Left lung (tissue), 14 donors: Measurements from ENCODE around the gene ADGRB2. TPM values are rescaled to one million over a fixed set of nuclear protein-coding genes. Genes with fewer than 3 reads are reported as not detected.

Source experiments
- ATAC-seq: fragments of 200-7000 bp; cut with Tn5 transposase; one replicate; pipeline ENCODE4 v1.9.1; 2020; ENCODE audit warnings: moderate library complexity
- DNase-seq, 4 donors: peaks; one replicate each; pipeline ENCODE4 v3.0.0-alpha.2; 2013 to 2020
- H3K27ac ChIP-seq, 2 donors: fragments of 200-600 bp; sonication (generic) in 1 of 2; one replicate each; pipeline versions ENCODE4 v1.5.0 to v1.8.0; 2020 to 2021
- H3K27me3 ChIP-seq, 2 donors: fragments of 200-600 bp; sonication (generic) in 1 of 2; one replicate each; pipeline versions ENCODE4 v1.5.0 to v1.8.0; 2020 to 2021
- H3K36me3 ChIP-seq, 2 donors: fragments of 200-600 bp; sonication (generic) in 1 of 2; one replicate each; pipeline versions ENCODE4 v1.5.0 to v1.8.0; 2020 to 2021
- H3K4me1 ChIP-seq, 2 donors: fragments of 200-600 bp; one replicate each; pipeline ENCODE4 v1.8.0; 2021
- H3K4me3 ChIP-seq, 2 donors: fragments of 200-600 bp; sonication (generic) in 1 of 2; one replicate each; pipeline versions ENCODE4 v1.5.0 to v1.8.0; 2020 to 2021; ENCODE audit warnings: mild to moderate bottlenecking in 1 of 2
- H3K9me3 ChIP-seq, 2 donors: fragments of 200-600 bp; sonication (generic) in 1 of 2; one replicate each; pipeline versions ENCODE4 v1.5.0 to v1.8.0; 2020 to 2021
- intact Hi-C, 2 donors: fragments of 100-400 bp; cut with DNase I; formaldehyde crosslinking; loops; one replicate each; pipeline versions ENCODE4 v1.11.2 to v1.14.2; 2022
- long read RNA-seq, 12 donors: library from polyadenylated mRNA in 2 of 12; unstranded in 2 of 12; transcript quantifications; one replicate each; pipeline ENCODE4 v2.0.0 and lab custom pipeline, GENCODE V29; 2019 to 2026
- polyA plus RNA-seq, 6 donors: library from polyadenylated mRNA; unstranded; fragments of 120-200 nt; gene quantifications; one replicate each; pipeline ENCODE4 v1.2.1, GENCODE V29; 2013; ENCODE audit not compliant: insufficient read length in 6 of 6
- total RNA-seq, 2 donors: library from RNA; stranded (reverse); fragmentation: NEBNext Ultra II Directional; extraction: Animal tissue kit (Norgen Biotek cat#: 25700); gene quantifications; one replicate each; pipeline ENCODE4 v1.2.1, GENCODE V29; 2021
- TF ChIP-seq, protein P1 (sequence below), 2 donors: fragments of 200-600 bp; sonication (generic) in 1 of 2; IDR thresholded peaks; one replicate each; pipeline versions ENCODE4 v1.5.0 to v1.8.0; 2021; ENCODE audit warnings: antibody characterized with exemption in 2 of 2
- donor health status: DM: no; HTN: yes; CAD: no.
- donor health status: DM: no; HTN: no; CAD: no.

The ADGRB2 gene, protein sequence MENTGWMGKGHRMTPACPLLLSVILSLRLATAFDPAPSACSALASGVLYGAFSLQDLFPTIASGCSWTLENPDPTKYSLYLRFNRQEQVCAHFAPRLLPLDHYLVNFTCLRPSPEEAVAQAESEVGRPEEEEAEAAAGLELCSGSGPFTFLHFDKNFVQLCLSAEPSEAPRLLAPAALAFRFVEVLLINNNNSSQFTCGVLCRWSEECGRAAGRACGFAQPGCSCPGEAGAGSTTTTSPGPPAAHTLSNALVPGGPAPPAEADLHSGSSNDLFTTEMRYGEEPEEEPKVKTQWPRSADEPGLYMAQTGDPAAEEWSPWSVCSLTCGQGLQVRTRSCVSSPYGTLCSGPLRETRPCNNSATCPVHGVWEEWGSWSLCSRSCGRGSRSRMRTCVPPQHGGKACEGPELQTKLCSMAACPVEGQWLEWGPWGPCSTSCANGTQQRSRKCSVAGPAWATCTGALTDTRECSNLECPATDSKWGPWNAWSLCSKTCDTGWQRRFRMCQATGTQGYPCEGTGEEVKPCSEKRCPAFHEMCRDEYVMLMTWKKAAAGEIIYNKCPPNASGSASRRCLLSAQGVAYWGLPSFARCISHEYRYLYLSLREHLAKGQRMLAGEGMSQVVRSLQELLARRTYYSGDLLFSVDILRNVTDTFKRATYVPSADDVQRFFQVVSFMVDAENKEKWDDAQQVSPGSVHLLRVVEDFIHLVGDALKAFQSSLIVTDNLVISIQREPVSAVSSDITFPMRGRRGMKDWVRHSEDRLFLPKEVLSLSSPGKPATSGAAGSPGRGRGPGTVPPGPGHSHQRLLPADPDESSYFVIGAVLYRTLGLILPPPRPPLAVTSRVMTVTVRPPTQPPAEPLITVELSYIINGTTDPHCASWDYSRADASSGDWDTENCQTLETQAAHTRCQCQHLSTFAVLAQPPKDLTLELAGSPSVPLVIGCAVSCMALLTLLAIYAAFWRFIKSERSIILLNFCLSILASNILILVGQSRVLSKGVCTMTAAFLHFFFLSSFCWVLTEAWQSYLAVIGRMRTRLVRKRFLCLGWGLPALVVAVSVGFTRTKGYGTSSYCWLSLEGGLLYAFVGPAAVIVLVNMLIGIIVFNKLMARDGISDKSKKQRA (N-terminal part only)
- total RNA-seq: 1 to 10 TPM; 1.8 to 6.4 TPM
- polyA plus RNA-seq: 10 to 100 TPM; 14.0 to 27.1 (median 19.0) TPM
- long read RNA-seq, donor 1, partial matches to known transcripts: 0 of 1 reads
- long read RNA-seq, donor 1, other reads (novel, unspliced or antisense): 0 of 1 reads
- long read RNA-seq, donor 2: 0 reads
- long read RNA-seq, donor 3: 0 reads
- long read RNA-seq, donor 4, partial matches to known transcripts: 3 of 3 reads
- long read RNA-seq, donor 4, other reads (novel, unspliced or antisense): 0 of 3 reads
- long read RNA-seq, donor 5: 0 reads
- long read RNA-seq, donor 6: 0 reads
- long read RNA-seq, donor 7: 0 reads
- long read RNA-seq, donor 8: 0 reads
- long read RNA-seq, donor 9: 0 reads
- long read RNA-seq, donor 10: 0 reads
- long read RNA-seq, donor 11, partial matches to known transcripts: 26 of 27 reads
- long read RNA-seq, donor 11, other reads (novel, unspliced or antisense): 0 of 27 reads
- long read RNA-seq, donor 12: 0 reads

DNA sequence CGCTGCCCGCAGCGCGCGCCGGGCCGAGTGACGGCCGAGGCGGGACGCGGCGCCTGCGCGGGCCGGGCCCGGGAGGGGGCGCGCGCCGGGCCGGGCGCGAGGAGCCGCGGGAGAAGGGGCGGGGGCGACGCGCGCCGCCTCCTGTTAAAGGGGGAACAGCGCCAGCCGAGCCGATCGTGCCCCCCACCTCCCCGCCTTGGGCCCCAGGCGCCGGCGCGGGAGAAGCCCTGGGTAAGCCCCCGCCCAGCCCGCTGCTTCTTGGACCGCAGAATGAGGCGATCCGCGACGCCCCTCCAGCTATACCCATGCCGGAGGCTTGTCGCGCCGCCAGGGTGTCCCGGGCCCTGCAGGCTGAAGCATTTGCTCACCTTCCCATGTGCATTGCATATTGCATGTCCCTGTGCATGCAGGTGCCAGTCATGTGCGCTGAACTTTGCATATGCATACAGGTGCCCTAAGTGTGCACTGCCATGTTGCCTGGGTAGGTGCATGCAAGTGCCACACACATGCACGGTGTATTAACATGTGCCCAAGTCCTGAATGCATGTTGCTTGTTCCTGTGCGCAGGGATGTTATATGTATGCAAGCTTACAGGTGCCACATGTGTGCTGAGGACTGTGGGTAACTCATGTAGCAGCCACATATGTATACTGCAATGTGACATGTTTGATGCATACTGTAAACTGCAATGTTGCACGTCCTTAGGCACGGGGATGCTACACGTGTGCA lies at the start of gene ADGRB2:
ADGRB2 (minus strand) TSS at position 29 of the 729 bp plus-strand sequence. CDS start 7,119 bp downstream, outside the sequence.
- peaks cover 7 to 38% of the 10 kb centered on the region in 2 donors for H3K4me1 ChIP-seq
- no peak within 1 kb of the TSS for H3K27ac ChIP-seq
- H3K9me3 ChIP-seq: no peaks in the 10 kb centered on the region
- H3K4me3 ChIP-seq: peak within 1 kb of the TSS; percentile 22 to 31
- H3K27me3 ChIP-seq: peaks cover 32 to 95% of the 10 kb centered on the region in 2 donors
- TF ChIP-seq, protein P1, sequence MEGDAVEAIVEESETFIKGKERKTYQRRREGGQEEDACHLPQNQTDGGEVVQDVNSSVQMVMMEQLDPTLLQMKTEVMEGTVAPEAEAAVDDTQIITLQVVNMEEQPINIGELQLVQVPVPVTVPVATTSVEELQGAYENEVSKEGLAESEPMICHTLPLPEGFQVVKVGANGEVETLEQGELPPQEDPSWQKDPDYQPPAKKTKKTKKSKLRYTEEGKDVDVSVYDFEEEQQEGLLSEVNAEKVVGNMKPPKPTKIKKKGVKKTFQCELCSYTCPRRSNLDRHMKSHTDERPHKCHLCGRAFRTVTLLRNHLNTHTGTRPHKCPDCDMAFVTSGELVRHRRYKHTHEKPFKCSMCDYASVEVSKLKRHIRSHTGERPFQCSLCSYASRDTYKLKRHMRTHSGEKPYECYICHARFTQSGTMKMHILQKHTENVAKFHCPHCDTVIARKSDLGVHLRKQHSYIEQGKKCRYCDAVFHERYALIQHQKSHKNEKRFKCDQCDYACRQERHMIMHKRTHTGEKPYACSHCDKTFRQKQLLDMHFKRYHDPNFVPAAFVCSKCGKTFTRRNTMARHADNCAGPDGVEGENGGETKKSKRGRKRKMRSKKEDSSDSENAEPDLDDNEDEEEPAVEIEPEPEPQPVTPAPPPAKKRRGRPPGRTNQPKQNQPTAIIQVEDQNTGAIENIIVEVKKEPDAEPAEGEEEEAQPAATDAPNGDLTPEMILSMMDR (IDR thresholded peaks at IDR 0.05): no peak
- DNase-seq: peak in 1 of 4 donors; percentile 72
- ATAC-seq: peak; percentile 9
- H3K36me3 ChIP-seq: no peaks in the 10 kb centered on the region
- intact Hi-C loops: no loop called here

DNA sequence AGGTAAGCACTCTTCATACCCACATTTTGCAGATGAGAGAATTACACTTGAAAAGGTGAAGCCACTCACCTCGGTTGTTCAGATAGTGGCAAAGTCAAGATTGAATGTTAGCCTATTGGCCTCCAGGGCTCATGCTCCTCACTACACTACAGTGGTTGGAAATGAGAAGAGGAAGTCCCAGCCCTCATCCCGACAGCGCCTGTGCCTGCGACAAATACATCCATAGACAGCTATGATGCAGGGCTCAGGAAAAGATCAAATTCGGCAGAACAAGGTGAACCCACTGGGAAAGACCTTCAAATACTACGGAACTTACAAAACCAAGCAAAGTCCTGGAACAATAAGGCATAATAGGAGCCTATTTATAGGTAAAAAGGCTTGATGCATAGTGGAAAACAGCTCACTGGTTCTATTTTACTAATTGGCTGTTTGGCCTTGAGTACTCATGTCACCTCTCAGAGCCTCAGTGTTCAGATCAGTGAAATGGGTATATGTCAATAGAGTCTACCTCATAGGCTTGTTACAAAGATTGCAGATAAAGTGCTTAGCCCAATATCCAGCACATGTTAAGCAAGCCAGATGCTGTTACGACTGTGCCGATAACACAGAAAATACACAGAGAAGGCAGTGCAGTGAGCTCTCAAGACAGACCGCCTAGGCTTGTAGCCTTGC lies 48.2 kb upstream of the ADGRB2 start:
- Histone ChIP-seq H3K27ac (no peak overlapping the region), H3K4me3 (no peak overlapping the region), H3K4me1 (no peaks in the 10 kb centered on the region), H3K36me3 (no peaks in the 10 kb centered on the region), H3K27me3 (no peaks in the 10 kb centered on the region), H3K9me3 (peaks cover 0 to 2% of the 10 kb centered on the region in 2 donors)
- intact Hi-C loops: no loop called here
- TF ChIP-seq, protein P1 (IDR thresholded peaks at IDR 0.05): no peak
- no peak for DNase-seq
- no peak for ATAC-seq

DNA sequence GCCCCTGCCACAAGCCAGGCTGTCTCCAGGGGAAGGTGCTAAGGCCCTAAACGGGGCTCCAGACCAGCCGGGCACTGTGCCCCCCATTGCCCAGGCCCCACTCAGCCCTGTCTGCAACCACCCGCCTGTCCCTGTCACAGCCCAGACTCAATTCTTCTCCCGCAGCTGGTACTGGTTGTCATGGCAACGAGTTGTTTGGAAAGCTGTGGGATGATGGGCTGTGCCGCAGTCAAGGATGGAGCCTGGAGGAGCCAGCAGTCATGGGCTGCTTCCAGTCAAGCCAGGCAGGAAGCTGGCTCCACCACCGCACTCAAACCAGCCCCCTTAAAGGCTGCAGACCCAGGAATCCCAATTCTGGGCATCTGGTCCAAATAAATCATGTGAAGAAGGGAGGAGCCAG lies 47.5 kb upstream of the ADGRB2 start:
- H3K27ac ChIP-seq: no peak overlapping the region
- DNase-seq (peak in 1 of 4 donors; percentile 49), ATAC-seq (no peak)
- peaks cover 0 to 2% of the 10 kb centered on the region in 2 donors for H3K9me3 ChIP-seq
- TF ChIP-seq, protein P1 (IDR thresholded peaks at IDR 0.05): no peak
- intact Hi-C loops: no loop called here
- H3K4me3 ChIP-seq: no peak overlapping the region
- H3K4me1 ChIP-seq: no peaks in the 10 kb centered on the region
- H3K36me3 ChIP-seq: no peaks in the 10 kb centered on the region
- H3K27me3 ChIP-seq: no peaks in the 10 kb centered on the region

DNA sequence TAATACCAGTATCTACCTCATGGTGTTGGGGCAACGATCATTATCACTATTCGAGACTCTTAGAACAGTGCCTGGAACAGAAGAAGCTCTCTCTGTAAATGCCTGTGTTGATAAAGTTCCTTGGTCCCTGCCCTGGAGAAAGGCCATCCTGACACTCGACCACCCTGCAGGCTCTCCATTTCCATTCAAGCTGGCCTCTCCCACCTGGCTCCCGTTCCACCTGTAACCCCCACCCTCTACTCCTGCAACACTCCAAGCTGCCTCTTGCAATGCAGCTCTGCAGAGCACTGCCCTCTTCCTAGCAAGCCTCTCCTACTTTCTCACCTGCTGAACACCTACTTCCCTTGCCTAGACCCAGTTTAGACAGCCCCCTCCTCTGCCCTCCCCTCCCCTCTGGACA lies 45.6 kb upstream of the ADGRB2 start:
- Histone ChIP-seq H3K4me3 (no peak overlapping the region), H3K27ac (no peak overlapping the region), H3K36me3 (no peaks in the 10 kb centered on the region), H3K4me1 (no peaks in the 10 kb centered on the region), H3K9me3 (no peaks in the 10 kb centered on the region), H3K27me3 (no peaks in the 10 kb centered on the region)
- TF ChIP-seq, protein P1 (IDR thresholded peaks at IDR 0.05): no peak
- ATAC-seq (no peak), DNase-seq (no peak)
- intact Hi-C loops: no loop called here
